ENCODE measurements around the gene PSME4.

- no peak for TF ChIP-seq TAF1 (IDR thresholded peaks at IDR 0.05; ENCODE audit: borderline replicate concordance, insufficient read depth, low read length)
- no peak for TF ChIP-seq REST (IDR thresholded peaks at IDR 0.05; ENCODE audit: insufficient read depth in 1 of 2, low read depth in 2 of 2, low read length in 2 of 2)
- no peak for TF ChIP-seq SIN3A (IDR thresholded peaks at IDR 0.05; ENCODE audit: borderline replicate concordance, insufficient read depth, low read length)
- no peak for TF ChIP-seq POLR2AphosphoS5 (IDR thresholded peaks at IDR 0.05; ENCODE audit: low read depth, low read length)
These were observed 103.6 kb downstream of the PSME4 start for GRCh38 chr2:53867169-53867568.

Measured in PFSK-1 (cell line).